Measurements from ENCODE around the gene KCTD20. TPM values are rescaled to one million over a fixed set of nuclear protein-coding genes. Genes with fewer than 3 reads are reported as not detected.

The KCTD20 gene
- total and polyA plus RNA-seq, 2 of the 13 experiments (the other 11 are each of a cell fraction or from before 2014, with no cell fraction given): 52.7 to 67.1 TPM

DNA sequence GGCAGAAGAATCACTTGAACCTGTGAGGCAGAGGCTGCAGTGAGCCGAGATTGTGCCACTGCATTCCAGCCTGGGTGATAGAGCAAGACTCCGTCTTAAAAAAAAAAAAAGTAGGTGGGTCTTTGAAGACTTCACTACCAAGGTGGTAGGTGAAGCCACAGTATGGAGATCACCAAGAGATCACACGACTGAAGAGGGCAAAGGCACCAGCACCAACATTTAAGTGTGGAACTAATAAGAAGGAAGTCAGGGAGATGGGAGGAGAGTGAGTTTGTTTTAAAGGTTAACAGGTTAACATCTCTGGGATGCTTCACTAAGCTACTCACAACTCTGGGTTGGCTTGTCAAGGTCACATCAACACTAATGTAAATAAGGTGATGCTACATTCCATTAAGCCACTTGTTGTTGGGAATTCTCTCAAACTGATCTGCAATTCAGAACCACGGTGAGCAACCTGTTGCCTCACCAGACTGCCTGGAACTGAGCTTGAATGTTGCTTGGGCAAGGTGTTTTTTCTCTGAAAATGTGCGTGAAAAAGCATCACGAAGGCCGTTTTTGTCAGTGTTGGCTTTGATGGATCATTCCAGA, 48.7 kb downstream of the KCTD20 start (continued):
- TF ChIP-seq, protein P1, sequence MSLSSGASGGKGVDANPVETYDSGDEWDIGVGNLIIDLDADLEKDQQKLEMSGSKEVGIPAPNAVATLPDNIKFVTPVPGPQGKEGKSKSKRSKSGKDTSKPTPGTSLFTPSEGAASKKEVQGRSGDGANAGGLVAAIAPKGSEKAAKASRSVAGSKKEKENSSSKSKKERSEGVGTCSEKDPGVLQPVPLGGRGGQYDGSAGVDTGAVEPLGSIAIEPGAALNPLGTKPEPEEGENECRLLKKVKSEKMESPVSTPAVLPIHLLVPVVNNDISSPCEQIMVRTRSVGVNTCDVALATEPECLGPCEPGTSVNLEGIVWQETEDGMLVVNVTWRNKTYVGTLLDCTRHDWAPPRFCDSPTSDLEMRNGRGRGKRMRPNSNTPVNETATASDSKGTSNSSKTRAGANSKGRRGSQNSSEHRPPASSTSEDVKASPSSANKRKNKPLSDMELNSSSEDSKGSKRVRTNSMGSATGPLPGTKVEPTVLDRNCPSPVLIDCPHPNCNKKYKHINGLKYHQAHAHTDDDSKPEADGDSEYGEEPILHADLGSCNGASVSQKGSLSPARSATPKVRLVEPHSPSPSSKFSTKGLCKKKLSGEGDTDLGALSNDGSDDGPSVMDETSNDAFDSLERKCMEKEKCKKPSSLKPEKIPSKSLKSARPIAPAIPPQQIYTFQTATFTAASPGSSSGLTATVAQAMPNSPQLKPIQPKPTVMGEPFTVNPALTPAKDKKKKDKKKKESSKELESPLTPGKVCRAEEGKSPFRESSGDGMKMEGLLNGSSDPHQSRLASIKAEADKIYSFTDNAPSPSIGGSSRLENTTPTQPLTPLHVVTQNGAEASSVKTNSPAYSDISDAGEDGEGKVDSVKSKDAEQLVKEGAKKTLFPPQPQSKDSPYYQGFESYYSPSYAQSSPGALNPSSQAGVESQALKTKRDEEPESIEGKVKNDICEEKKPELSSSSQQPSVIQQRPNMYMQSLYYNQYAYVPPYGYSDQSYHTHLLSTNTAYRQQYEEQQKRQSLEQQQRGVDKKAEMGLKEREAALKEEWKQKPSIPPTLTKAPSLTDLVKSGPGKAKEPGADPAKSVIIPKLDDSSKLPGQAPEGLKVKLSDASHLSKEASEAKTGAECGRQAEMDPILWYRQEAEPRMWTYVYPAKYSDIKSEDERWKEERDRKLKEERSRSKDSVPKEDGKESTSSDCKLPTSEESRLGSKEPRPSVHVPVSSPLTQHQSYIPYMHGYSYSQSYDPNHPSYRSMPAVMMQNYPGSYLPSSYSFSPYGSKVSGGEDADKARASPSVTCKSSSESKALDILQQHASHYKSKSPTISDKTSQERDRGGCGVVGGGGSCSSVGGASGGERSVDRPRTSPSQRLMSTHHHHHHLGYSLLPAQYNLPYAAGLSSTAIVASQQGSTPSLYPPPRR (CRISPR knock-in tag; IDR thresholded peaks at IDR 0.05; ENCODE audit: borderline replicate concordance): no peak
- TF ChIP-seq, protein P2, sequence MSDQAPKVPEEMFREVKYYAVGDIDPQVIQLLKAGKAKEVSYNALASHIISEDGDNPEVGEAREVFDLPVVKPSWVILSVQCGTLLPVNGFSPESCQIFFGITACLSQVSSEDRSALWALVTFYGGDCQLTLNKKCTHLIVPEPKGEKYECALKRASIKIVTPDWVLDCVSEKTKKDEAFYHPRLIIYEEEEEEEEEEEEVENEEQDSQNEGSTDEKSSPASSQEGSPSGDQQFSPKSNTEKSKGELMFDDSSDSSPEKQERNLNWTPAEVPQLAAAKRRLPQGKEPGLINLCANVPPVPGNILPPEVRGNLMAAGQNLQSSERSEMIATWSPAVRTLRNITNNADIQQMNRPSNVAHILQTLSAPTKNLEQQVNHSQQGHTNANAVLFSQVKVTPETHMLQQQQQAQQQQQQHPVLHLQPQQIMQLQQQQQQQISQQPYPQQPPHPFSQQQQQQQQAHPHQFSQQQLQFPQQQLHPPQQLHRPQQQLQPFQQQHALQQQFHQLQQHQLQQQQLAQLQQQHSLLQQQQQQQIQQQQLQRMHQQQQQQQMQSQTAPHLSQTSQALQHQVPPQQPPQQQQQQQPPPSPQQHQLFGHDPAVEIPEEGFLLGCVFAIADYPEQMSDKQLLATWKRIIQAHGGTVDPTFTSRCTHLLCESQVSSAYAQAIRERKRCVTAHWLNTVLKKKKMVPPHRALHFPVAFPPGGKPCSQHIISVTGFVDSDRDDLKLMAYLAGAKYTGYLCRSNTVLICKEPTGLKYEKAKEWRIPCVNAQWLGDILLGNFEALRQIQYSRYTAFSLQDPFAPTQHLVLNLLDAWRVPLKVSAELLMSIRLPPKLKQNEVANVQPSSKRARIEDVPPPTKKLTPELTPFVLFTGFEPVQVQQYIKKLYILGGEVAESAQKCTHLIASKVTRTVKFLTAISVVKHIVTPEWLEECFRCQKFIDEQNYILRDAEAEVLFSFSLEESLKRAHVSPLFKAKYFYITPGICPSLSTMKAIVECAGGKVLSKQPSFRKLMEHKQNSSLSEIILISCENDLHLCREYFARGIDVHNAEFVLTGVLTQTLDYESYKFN (CRISPR knock-in tag; conservative IDR thresholded peaks at IDR 0.05): 0 out of 2 replicates have a peak, but pooled peaks have one; percentile 16
- TF ChIP-seq ZNF224 (CRISPR knock-in tag; IDR thresholded peaks at IDR 0.05) (no peak), CEBPG (CRISPR knock-in tag; IDR thresholded peaks at IDR 0.05) (peak; percentile 50), NCOA2 (CRISPR knock-in tag; IDR thresholded peaks at IDR 0.05) (peak; percentile 44; the same call in 1 of the 2 replicates), ZNF207 (IDR thresholded peaks at IDR 0.05; ENCODE audit: borderline replicate concordance) (no peak), DNMT1 (CRISPR knock-in tag; IDR thresholded peaks at IDR 0.05) (no peak), FOXK1 (CRISPR knock-in tag; IDR thresholded peaks at IDR 0.05; ENCODE audit: borderline replicate concordance, low read depth) (no peak)
- TF ChIP-seq, protein P3, sequence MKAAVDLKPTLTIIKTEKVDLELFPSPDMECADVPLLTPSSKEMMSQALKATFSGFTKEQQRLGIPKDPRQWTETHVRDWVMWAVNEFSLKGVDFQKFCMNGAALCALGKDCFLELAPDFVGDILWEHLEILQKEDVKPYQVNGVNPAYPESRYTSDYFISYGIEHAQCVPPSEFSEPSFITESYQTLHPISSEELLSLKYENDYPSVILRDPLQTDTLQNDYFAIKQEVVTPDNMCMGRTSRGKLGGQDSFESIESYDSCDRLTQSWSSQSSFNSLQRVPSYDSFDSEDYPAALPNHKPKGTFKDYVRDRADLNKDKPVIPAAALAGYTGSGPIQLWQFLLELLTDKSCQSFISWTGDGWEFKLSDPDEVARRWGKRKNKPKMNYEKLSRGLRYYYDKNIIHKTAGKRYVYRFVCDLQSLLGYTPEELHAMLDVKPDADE (CRISPR knock-in tag; IDR thresholded peaks at IDR 0.05): no peak
- TF ChIP-seq, protein P4, sequence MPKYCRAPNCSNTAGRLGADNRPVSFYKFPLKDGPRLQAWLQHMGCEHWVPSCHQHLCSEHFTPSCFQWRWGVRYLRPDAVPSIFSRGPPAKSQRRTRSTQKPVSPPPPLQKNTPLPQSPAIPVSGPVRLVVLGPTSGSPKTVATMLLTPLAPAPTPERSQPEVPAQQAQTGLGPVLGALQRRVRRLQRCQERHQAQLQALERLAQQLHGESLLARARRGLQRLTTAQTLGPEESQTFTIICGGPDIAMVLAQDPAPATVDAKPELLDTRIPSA (CRISPR knock-in tag; IDR thresholded peaks at IDR 0.05; ENCODE audit: borderline replicate concordance): no peak
- TF ChIP-seq, protein P5, sequence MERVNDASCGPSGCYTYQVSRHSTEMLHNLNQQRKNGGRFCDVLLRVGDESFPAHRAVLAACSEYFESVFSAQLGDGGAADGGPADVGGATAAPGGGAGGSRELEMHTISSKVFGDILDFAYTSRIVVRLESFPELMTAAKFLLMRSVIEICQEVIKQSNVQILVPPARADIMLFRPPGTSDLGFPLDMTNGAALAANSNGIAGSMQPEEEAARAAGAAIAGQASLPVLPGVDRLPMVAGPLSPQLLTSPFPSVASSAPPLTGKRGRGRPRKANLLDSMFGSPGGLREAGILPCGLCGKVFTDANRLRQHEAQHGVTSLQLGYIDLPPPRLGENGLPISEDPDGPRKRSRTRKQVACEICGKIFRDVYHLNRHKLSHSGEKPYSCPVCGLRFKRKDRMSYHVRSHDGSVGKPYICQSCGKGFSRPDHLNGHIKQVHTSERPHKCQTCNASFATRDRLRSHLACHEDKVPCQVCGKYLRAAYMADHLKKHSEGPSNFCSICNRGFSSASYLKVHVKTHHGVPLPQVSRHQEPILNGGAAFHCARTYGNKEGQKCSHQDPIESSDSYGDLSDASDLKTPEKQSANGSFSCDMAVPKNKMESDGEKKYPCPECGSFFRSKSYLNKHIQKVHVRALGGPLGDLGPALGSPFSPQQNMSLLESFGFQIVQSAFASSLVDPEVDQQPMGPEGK (CRISPR knock-in tag; IDR thresholded peaks at IDR 0.05): 0 out of 2 replicates have a peak, but pooled peaks have one; percentile 16

All from HepG2 (cell line).